GM12873 (cell line): ENCODE data around the gene TUT1.
A peak's percentile ranks its signal among the peaks of the same experiment; 100 is the strongest.

Experiments used
- CTCF ChIP-seq: IDR thresholded peaks from 2 replicates; pipeline ENCODE4 v1.5.1; 2012; ENCODE audit warnings: low read depth, mild to moderate bottlenecking, moderate library complexity, low read length, control low read depth; ENCODE audit not compliant: insufficient read depth; ENCODE audit errors: missing control alignments

Gene TUT1

GRCh38 chr11:62599069-62599696 lies 7.9 kb upstream of the TUT1 start:
- no peak for TF ChIP-seq CTCF

- TF ChIP-seq CTCF, result no peak
These were observed 3.8 kb upstream of the TUT1 start for GRCh38 chr11:62595124-62595523.

GRCh38 chr11:62593434-62594044 lies 2.2 kb upstream of the TUT1 start:
- peak; percentile 82 for TF ChIP-seq CTCF

- no peak for TF ChIP-seq CTCF
These were observed 1.7 kb upstream of the TUT1 start for GRCh38 chr11:62592989-62593421.

GRCh38 chr11:62592146-62592815 lies 958 bp upstream of the TUT1 start:
- TF ChIP-seq CTCF, result no peak

GRCh38 chr11:62588966-62589637 lies 2.2 kb downstream of the TUT1 start:
- TF ChIP-seq CTCF, result peak; percentile 30
